ENCODE measurements around the gene CD22.
"Not testable (repeated sequence)": the region's sequence is repeated elsewhere in the genome, so short reads cannot be mapped to it uniquely, and the experiment has no call there.

The CD22 gene

GRCh38 chr19:35345671-35346111, 16.7 kb downstream of the CD22 start:
- DNase-seq: no peak

GRCh38 chr19:35346193-35347052, 17.4 kb downstream of the CD22 start:
- DNase-seq: no peak

GRCh38 chr19:35347171-35347929, 18.4 kb downstream of the CD22 start, which contains the start of gene FFAR1:
TSS of gene FFAR1 (plus strand) at chr19:35347902. CDS start at chr19:35351552, 3,650 bp downstream.
- DNase-seq: no peak

- DNase-seq: no peak
Observed at GRCh38 chr19:35347930-35348298, 18.9 kb downstream of the CD22 start.

- DNase-seq: no peak
Observed at GRCh38 chr19:35348911-35349611, 20.1 kb downstream of the CD22 start.

- DNase-seq: no peak
Observed at GRCh38 chr19:35349614-35350521, 20.9 kb downstream of the CD22 start.

- no peak for DNase-seq
Observed at GRCh38 chr19:35350591-35350990, 21.6 kb downstream of the CD22 start.

- DNase-seq: no peak
Observed at GRCh38 chr19:35351411-35352176, 22.6 kb downstream of the CD22 start.

- DNase-seq: no peak
Observed at GRCh38 chr19:35352177-35352447, 23.1 kb downstream of the CD22 start.

- peak; percentile 68 for DNase-seq
Observed at GRCh38 chr19:35352448-35353304, 23.7 kb downstream of the CD22 start.

GRCh38 chr19:35353635-35354034, 24.6 kb downstream of the CD22 start:
- DNase-seq: no peak

- DNase-seq: no peak
Observed at GRCh38 chr19:35354898-35355297, 25.9 kb downstream of the CD22 start.

GRCh38 chr19:35355791-35356460, 26.9 kb downstream of the CD22 start:
- DNase-seq: no peak

GRCh38 chr19:35357867-35358573, 29.0 kb downstream of the CD22 start, which contains the start of gene FFAR3:
TSS of gene FFAR3 (plus strand) at chr19:35358460. CDS start at chr19:35358891, 431 bp downstream.
- peak; percentile 58 for DNase-seq

GRCh38 chr19:35358834-35359233, 29.8 kb downstream of the CD22 start:
- not testable (repeated sequence) for DNase-seq

- DNase-seq: not testable (repeated sequence)
Observed at GRCh38 chr19:35359395-35359794, 30.4 kb downstream of the CD22 start.

- not testable (repeated sequence) for DNase-seq
Observed at GRCh38 chr19:35360081-35360480, 31.1 kb downstream of the CD22 start.

- no peak for DNase-seq
Observed at GRCh38 chr19:35360880-35361420, 32.0 kb downstream of the CD22 start.

All from fibroblast of skin of right quadriceps (primary cell).